A549 (cell line): ENCODE measurements around the gene COX19. TPM values are rescaled to one million over a fixed set of nuclear protein-coding genes. Genes with fewer than 3 reads are reported as not detected.
"Not testable (repeated sequence)": the region's sequence is repeated elsewhere in the genome, so short reads cannot be mapped to it uniquely, and the experiment has no call there.

ENCODE experiments used
- ATAC-seq, 2 experiments: fragments of 200-7000 bp in 1 of 2; fragments of >200 bp in 1 of 2; cut with Nextera tagmentation in 1 of 2; cut with Tn5 transposase in 1 of 2; 3 replicates each; pipeline versions ENCODE4 v1.8.0 to v1.9.1; 2018 to 2020; ENCODE audit warnings: mild to moderate bottlenecking in 1 of 2, moderate library complexity in 1 of 2
- CTCF ChIA-PET: fragments of 300-600 bp; sonication (Branson Sonifier 250); formaldehyde crosslinking; extraction: SDS; loops from one replicate; lab custom pipeline; 2021; ENCODE audit warnings: antibody characterized with exemption, inconsistent platforms; lab: Yijun Ruan, JAX
- POLR2A ChIA-PET: fragments of 350-600 bp; formaldehyde crosslinking; extraction: SDS; loops from one replicate; lab custom pipeline; 2021; ENCODE audit warnings: antibody characterized with exemption, inconsistent platforms; lab: Yijun Ruan, JAX
- DNase-seq, 2 experiments: peaks; one replicate each; pipeline versions ENCODE4 v3.0.0 to v3.0.0-alpha.2; 2011 to 2016; ENCODE audit warnings: low read depth in 1 of 2, low spot score in 1 of 2
- FAIRE-seq: peaks from 2 replicates; lab custom pipeline; 2011; peaks lifted over from hg19 to GRCh38; lab: Jason Lieb, UNC
- H3K27ac ChIP-seq, 2 experiments: fragments of >200 bp; sonication (Bioruptor Twin); formaldehyde crosslinking; 3 replicates each; pipeline ENCODE4 v1.5.1; 2016 to 2017
- H3K4me1 ChIP-seq: fragments of >200 bp; sonication (Bioruptor Twin); formaldehyde crosslinking; 3 replicates; pipeline ENCODE4 v1.6.1; 2016
- H3K4me2 ChIP-seq: fragments of >200 bp; sonication (Bioruptor Twin); formaldehyde crosslinking; 3 replicates; pipeline ENCODE4 v1.6.1; 2016
- H3K4me3 ChIP-seq: fragments of >200 bp; sonication (Bioruptor Twin); formaldehyde crosslinking; 3 replicates; pipeline ENCODE4 v1.5.1; 2016
- H3K9me3 ChIP-seq: fragments of >200 bp; sonication (Bioruptor Twin); formaldehyde crosslinking; 3 replicates; pipeline ENCODE4 v1.6.1; 2016
- CBX2 ChIP-seq: fragments of 200-600 bp; sonication (generic); IDR thresholded peaks from 2 replicates; pipeline ENCODE4 v1.6.1; 2016; ENCODE audit warnings: low read depth, mild to moderate bottlenecking, borderline replicate concordance
- EHMT2 ChIP-seq: fragments of 200-600 bp; sonication (generic); IDR thresholded peaks from 2 replicates; pipeline ENCODE4 v1.6.1; 2016; ENCODE audit warnings: antibody characterized with exemption, low read depth, mild to moderate bottlenecking, moderate library complexity
- HOXB5 ChIP-seq: fragments of 250-450 bp; sonication (Bioruptor Pico); IDR thresholded peaks from 2 replicates; pipeline ENCODE4 v1.5.0; 2020; ENCODE audit warnings: mild to moderate bottlenecking, moderate library complexity
- NFE2L2 ChIP-seq: fragments of 150-350 bp; conservative IDR thresholded peaks from 2 replicates; pipeline ENCODE4 v1.6.1; 2014; ENCODE audit warnings: low read length
- PHF8 ChIP-seq: fragments of 200-600 bp; sonication (generic); IDR thresholded peaks from 2 replicates; pipeline ENCODE4 v1.6.1; 2016; ENCODE audit warnings: low read depth, mild to moderate bottlenecking, antibody characterized with exemption, moderate library complexity, borderline replicate concordance
- POLR2A ChIP-seq: IDR thresholded peaks from 2 replicates; pipeline ENCODE4 v1.6.1; 2012; ENCODE audit warnings: mild to moderate bottlenecking, low read length
- RARB ChIP-seq: fragments of 250-450 bp; sonication (Bioruptor Pico); IDR thresholded peaks from 2 replicates; pipeline ENCODE4 v1.8.0; 2021; ENCODE audit warnings: mild to moderate bottlenecking, moderate library complexity
- TFCP2L1 ChIP-seq: fragments of 250-450 bp; sonication (Bioruptor Pico); IDR thresholded peaks from 2 replicates; pipeline ENCODE4 v1.5.0; 2021; ENCODE audit warnings: mild to moderate bottlenecking
- ZC3H11A ChIP-seq: fragments of 450-650 bp; IDR thresholded peaks from 2 replicates; pipeline ENCODE4 v1.6.1; 2014; ENCODE audit warnings: antibody characterized with exemption, mild to moderate bottlenecking
- ZFP36 ChIP-seq: fragments of 450-650 bp; IDR thresholded peaks from 2 replicates; pipeline ENCODE4 v1.6.1; 2014; ENCODE audit warnings: borderline replicate concordance; ENCODE audit not compliant: partially characterized antibody
- WGBS: methylation state at CpG from one replicate; pipeline ENCODE4 v1.1.6; 2017; ENCODE audit errors: missing lambda C conversion rate; 5-methylcytosine and 5-hydroxymethylcytosine counted together
- polyA plus RNA-seq, 4 experiments: library from polyadenylated mRNA; depleted of rRNA in 3 of 4; stranded (reverse); fragments of >200 nt; fragmentation: RNase III in 1 of 4; extraction: RNeasy Plus Mini Kit Qiagen cat#74134 plus additional on column Dnase treatment in 1 of 4; gene quantifications; 2 replicates in 3 of 4; 3 replicates in 1 of 4; pipeline ENCODE4 v1.2.3, GENCODE V29; 2011 to 2017
- TF ChIP-seq, protein P1 (sequence below): IDR thresholded peaks from 2 replicates; pipeline ENCODE4 v1.6.1; 2012
- TF ChIP-seq, protein P2 (sequence below): fragments of 150-350 bp; IDR thresholded peaks from 2 replicates; pipeline ENCODE4 v1.6.1; 2014; ENCODE audit warnings: low read depth, mild to moderate bottlenecking, low read length
- TF ChIP-seq, protein P3 (sequence below): fragments of 200-600 bp; sonication (generic); IDR thresholded peaks from 2 replicates; pipeline ENCODE4 v1.6.1; 2016; ENCODE audit warnings: antibody characterized with exemption, mild to moderate bottlenecking, moderate library complexity

COX19 gene
- polyA plus RNA-seq, 2 of the 4 experiments (the other 2 are of a cell fraction), result 6.2 to 7.6 TPM

DNA sequence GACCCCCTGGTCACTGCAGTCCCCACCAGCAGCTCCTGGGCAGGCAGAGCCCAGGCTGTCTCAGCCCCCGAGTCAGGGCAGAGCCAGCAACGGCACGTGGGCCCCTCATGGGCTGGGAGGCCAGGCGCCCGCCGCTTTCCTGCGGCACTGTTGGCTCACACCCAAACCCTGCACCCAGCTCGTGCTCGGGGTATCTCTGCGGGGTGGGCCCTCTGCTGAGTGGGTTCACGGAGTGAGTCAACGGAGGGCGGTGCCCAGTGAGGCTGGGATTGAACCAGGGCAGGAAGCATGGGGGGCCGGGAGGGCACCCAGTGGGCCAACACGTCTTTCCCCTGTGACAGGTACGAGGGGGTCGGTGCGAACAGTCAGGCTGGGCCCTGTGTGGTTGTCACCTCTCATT is 49.7 kb downstream of the COX19 start:
- no peak overlapping the region for H3K27ac ChIP-seq
- no peak overlapping the region for H3K4me3 ChIP-seq
- no peaks in the 10 kb centered on the region for H3K9me3 ChIP-seq
- CTCF ChIA-PET, result no interaction called here
- FAIRE-seq, result no peak
- no peak overlapping the region for H3K4me2 ChIP-seq
- no peak for DNase-seq
- POLR2A ChIA-PET, result no interaction called here
- TF ChIP-seq, protein P1, sequence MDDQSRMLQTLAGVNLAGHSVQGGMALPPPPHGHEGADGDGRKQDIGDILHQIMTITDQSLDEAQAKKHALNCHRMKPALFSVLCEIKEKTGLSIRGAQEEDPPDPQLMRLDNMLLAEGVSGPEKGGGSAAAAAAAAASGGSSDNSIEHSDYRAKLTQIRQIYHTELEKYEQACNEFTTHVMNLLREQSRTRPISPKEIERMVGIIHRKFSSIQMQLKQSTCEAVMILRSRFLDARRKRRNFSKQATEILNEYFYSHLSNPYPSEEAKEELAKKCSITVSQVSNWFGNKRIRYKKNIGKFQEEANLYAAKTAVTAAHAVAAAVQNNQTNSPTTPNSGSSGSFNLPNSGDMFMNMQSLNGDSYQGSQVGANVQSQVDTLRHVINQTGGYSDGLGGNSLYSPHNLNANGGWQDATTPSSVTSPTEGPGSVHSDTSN, result no peak
- TF ChIP-seq ZC3H11A (no peak), ZFP36 (no peak), POLR2A (no peak), RARB (CRISPR knock-in tag) (no peak), TFCP2L1 (CRISPR knock-in tag) (no peak), PHF8 (no peak), EHMT2 (no peak), NFE2L2 (no peak)
- TF ChIP-seq, protein P2, sequence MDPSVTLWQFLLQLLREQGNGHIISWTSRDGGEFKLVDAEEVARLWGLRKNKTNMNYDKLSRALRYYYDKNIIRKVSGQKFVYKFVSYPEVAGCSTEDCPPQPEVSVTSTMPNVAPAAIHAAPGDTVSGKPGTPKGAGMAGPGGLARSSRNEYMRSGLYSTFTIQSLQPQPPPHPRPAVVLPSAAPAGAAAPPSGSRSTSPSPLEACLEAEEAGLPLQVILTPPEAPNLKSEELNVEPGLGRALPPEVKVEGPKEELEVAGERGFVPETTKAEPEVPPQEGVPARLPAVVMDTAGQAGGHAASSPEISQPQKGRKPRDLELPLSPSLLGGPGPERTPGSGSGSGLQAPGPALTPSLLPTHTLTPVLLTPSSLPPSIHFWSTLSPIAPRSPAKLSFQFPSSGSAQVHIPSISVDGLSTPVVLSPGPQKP, result no peak
- TF ChIP-seq, all 56 proteins: peak for 0
- ATAC-seq, result no peak
- H3K4me1 ChIP-seq, result peaks cover 5% of the 10 kb centered on the region; the same call in 2 of the 3 replicates
- WGBS, result 96% methylated on average over 5 of the region's 18 CpGs

DNA sequence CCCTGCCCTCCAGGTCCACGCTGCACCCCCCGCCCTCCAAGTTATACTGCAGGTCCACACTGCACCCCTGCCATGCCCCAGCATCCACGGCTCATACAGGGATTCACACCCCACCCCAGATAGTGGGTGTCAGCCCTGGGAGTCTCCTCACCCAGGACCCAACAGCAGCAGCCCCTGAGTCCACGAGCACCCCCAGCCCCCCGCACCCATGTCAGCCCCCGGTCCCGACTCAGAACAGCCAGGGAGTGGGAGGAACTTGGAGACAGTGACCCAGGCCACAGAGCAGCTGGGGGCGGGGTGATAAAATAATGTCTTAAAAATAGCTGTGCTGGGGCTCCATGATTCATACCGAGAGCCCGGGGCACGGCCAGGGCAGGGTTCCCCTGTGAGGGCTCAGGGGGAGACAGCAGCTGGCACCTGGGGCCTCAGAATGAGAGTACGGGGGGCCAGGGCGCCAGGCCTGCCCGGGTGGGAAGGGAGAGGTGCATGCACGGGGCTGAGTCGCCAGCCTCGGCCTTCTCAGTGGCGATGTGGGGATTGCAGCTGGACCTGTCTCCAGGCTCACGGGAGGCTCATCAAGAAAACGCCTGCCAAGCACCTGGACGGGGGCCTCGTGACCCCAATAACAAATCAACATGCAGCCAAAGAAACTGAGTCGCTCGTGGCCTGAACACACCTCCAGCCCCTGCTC is 50.7 kb downstream of the COX19 start:
- no peaks in the 10 kb centered on the region for H3K9me3 ChIP-seq
- H3K4me2 ChIP-seq, result 0 out of 3 replicates have a peak overlapping the region, but pooled peaks have one; percentile 32
- ATAC-seq (peak in 1 of 2 experiments; percentile 44; a peak in 3 of 6 replicates), FAIRE-seq (no peak), DNase-seq (no peak)
- peaks cover 5% of the 10 kb centered on the region; the same call in 2 of the 3 replicates for H3K4me1 ChIP-seq
- ChIA-PET POLR2A (no interaction called here), CTCF (interaction anchor here (0.6 to 1.0 kb wide), 3 partner anchors 15 to 174 kb away, joined by 3 read pairs; partner anchors contain the start of gene GET4)
- TF ChIP-seq HOXB5 (CRISPR knock-in tag) (no peak), CBX2 (no peak), ZC3H11A (no peak)
- TF ChIP-seq, protein P3, sequence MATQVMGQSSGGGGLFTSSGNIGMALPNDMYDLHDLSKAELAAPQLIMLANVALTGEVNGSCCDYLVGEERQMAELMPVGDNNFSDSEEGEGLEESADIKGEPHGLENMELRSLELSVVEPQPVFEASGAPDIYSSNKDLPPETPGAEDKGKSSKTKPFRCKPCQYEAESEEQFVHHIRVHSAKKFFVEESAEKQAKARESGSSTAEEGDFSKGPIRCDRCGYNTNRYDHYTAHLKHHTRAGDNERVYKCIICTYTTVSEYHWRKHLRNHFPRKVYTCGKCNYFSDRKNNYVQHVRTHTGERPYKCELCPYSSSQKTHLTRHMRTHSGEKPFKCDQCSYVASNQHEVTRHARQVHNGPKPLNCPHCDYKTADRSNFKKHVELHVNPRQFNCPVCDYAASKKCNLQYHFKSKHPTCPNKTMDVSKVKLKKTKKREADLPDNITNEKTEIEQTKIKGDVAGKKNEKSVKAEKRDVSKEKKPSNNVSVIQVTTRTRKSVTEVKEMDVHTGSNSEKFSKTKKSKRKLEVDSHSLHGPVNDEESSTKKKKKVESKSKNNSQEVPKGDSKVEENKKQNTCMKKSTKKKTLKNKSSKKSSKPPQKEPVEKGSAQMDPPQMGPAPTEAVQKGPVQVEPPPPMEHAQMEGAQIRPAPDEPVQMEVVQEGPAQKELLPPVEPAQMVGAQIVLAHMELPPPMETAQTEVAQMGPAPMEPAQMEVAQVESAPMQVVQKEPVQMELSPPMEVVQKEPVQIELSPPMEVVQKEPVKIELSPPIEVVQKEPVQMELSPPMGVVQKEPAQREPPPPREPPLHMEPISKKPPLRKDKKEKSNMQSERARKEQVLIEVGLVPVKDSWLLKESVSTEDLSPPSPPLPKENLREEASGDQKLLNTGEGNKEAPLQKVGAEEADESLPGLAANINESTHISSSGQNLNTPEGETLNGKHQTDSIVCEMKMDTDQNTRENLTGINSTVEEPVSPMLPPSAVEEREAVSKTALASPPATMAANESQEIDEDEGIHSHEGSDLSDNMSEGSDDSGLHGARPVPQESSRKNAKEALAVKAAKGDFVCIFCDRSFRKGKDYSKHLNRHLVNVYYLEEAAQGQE, result no peak
- H3K27ac ChIP-seq, result peak overlapping the region in 1 of 2 experiments; percentile 51; a peak in 1 of 6 replicates
- WGBS, result 61% methylated on average over 21 of the region's 24 CpGs
- H3K4me3 ChIP-seq, result no peak overlapping the region

DNA sequence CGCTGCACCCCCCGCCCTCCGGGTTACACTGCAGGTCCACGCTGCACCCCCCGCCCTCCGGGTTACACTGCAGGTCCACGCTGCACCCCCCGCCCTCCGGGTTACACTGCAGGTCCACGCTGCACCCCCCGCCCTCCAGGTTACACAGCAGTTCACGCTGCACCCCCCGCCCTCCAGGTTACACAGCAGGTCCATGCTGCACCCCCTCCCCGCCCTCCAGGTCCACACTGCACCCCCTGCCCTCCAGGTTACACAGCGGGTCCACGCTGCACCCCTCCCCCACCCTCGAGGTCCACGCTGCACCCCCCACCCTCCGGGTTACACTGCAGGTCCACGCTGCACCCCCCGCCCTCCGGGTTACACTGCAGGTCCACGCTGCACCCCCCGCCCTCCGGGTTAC is 51.3 kb downstream of the COX19 start:
- POLR2A ChIA-PET, FAIRE-seq, DNase-seq, H3K4me3 ChIP-seq, ATAC-seq, H3K4me1 ChIP-seq, H3K27ac ChIP-seq, H3K4me2 ChIP-seq, H3K9me3 ChIP-seq: not testable (repeated sequence)
- CTCF ChIA-PET, result interaction anchor here (1.2 kb wide), 1 partner anchor 30 kb away, joined by 3 read pairs; the partner anchor contains the start of gene ADAP1
- WGBS, result no CpG with 5 or more reads among the region's 25 CpGs
